Measurements from ENCODE around the gene C1QB.

DNA sequence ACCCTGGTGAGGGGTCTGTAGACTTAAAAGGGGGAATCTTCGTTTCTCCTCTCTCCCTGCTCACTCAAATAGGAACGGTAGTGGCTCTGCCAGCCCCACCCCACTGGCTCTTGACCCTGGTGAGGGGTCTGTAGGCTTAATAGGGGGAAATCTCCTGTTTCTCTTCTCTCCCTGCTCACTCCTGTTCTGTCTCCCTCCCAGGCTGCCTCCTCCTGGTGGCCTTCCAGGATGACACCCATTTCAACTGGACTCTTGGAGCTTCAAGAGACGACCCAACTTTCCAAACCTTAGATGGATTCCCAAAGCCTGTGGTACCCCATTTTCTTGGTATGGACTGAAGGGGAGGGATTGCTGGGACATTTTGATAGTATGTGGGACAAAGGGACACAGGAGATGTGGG lies 56.2 kb downstream of the C1QB start:
- TF ChIP-seq, protein P1, sequence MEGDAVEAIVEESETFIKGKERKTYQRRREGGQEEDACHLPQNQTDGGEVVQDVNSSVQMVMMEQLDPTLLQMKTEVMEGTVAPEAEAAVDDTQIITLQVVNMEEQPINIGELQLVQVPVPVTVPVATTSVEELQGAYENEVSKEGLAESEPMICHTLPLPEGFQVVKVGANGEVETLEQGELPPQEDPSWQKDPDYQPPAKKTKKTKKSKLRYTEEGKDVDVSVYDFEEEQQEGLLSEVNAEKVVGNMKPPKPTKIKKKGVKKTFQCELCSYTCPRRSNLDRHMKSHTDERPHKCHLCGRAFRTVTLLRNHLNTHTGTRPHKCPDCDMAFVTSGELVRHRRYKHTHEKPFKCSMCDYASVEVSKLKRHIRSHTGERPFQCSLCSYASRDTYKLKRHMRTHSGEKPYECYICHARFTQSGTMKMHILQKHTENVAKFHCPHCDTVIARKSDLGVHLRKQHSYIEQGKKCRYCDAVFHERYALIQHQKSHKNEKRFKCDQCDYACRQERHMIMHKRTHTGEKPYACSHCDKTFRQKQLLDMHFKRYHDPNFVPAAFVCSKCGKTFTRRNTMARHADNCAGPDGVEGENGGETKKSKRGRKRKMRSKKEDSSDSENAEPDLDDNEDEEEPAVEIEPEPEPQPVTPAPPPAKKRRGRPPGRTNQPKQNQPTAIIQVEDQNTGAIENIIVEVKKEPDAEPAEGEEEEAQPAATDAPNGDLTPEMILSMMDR (conservative IDR thresholded peaks at IDR 0.05; ENCODE audit: low read depth, low read length), result peak; percentile 38
- peak; percentile 30; the same call in 1 of the 2 replicates for TF ChIP-seq SMC3 (IDR thresholded peaks at IDR 0.05; ENCODE audit: low read depth, low read length)
- no peak for TF ChIP-seq RFX5 (IDR thresholded peaks at IDR 0.05; ENCODE audit: low read depth, low read length)
- TF ChIP-seq POLR2A (IDR thresholded peaks at IDR 0.05; ENCODE audit: low read depth, low read length), result no peak
- TF ChIP-seq, protein P2, sequence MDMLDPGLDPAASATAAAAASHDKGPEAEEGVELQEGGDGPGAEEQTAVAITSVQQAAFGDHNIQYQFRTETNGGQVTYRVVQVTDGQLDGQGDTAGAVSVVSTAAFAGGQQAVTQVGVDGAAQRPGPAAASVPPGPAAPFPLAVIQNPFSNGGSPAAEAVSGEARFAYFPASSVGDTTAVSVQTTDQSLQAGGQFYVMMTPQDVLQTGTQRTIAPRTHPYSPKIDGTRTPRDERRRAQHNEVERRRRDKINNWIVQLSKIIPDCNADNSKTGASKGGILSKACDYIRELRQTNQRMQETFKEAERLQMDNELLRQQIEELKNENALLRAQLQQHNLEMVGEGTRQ (IDR thresholded peaks at IDR 0.05; ENCODE audit: low read depth, low read length), result no peak
- TF ChIP-seq FOS (IDR thresholded peaks at IDR 0.05; ENCODE audit: low read depth, low read length), result no peak
